ENCODE measurements around the gene CIART.

DNA sequence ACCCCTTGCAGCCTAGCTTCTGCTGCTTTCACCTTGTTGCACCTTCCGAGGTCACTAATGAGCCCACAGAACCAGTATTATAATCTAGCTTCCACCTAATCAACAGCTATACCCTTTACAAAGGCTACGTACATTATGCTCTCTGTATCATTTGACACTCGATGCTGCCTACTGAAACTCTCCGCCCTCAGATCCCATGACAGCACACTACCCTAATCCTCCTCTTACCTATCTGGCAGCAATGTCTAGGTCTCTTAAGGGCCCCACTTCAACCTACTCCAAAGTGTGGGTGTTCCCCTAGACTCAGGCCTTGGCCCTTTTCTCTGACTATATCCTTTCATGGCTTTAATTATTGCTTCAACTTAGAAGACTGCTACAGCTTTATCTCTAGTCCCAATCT, 6.5 kb downstream of the CIART start:
- TF ChIP-seq, protein P1, sequence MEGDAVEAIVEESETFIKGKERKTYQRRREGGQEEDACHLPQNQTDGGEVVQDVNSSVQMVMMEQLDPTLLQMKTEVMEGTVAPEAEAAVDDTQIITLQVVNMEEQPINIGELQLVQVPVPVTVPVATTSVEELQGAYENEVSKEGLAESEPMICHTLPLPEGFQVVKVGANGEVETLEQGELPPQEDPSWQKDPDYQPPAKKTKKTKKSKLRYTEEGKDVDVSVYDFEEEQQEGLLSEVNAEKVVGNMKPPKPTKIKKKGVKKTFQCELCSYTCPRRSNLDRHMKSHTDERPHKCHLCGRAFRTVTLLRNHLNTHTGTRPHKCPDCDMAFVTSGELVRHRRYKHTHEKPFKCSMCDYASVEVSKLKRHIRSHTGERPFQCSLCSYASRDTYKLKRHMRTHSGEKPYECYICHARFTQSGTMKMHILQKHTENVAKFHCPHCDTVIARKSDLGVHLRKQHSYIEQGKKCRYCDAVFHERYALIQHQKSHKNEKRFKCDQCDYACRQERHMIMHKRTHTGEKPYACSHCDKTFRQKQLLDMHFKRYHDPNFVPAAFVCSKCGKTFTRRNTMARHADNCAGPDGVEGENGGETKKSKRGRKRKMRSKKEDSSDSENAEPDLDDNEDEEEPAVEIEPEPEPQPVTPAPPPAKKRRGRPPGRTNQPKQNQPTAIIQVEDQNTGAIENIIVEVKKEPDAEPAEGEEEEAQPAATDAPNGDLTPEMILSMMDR (IDR thresholded peaks at IDR 0.05) = no peak
- TF ChIP-seq POLR2A (IDR thresholded peaks at IDR 0.05) (no peak), POLR2AphosphoS5 (IDR thresholded peaks at IDR 0.05; ENCODE audit: insufficient read depth in 1 of 2, low read depth in 1 of 2) (no peak)
